Subcutaneous adipose tissue (tissue), 4 donors: Measurements from ENCODE around the gene UTP4. TPM values are rescaled to one million over a fixed set of nuclear protein-coding genes. Genes with fewer than 3 reads are reported as not detected.

Source experiments
- CTCF ChIP-seq: fragments of 450-650 bp; IDR thresholded peaks from one replicate; pipeline ENCODE4 v1.5.1; 2016; ENCODE audit warnings: low read depth, mild to moderate bottlenecking, control low read depth, antibody characterized with exemption, moderate library complexity
- small RNA-seq: library from RNA; depleted of rRNA; stranded (forward); fragments of <200 nt; gene quantifications from one replicate; pipeline ENCODE3, GENCODE V24; 2016
- total RNA-seq, 4 donors: library from RNA; depleted of rRNA; stranded (reverse); fragments of >200 nt; gene quantifications; one replicate each; pipeline ENCODE4 v1.1.0, GENCODE V29; 2016

UTP4 gene
- total RNA-seq, 4 donors from 2014 or later = 21.7 to 52.8 (median 28.8) TPM

DNA sequence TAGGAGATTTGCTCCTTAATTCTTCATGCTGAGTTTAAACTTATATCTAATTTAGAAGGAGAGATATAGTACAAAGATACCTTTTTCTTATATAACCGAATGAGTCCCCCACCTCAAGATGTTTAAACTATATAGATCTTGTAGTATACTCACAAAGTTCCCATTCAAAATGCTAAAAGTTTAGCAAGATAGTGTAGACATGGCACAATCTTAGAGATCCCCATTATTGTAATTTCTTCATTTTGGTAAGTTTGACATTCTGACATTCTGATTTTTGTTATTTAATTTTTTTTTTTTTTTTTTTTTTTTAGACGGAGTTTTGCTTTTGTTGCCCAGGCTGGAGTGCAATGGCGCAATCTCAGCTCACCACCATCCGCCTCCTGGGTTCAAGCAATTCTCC, 77.3 kb downstream of the UTP4 start:
- no peak for TF ChIP-seq CTCF

GRCh38 chr16:69217433-69217832, 85.0 kb downstream of the UTP4 start:
- no peak for TF ChIP-seq CTCF

Small RNA genes lying within 50 kb of the gene (small RNA-seq; reads per million reads assigned to genes)
- gene RF00019 (0.49 reads per million), gene RNU6-22P (not detected)

Other genes with a start within 250 kb of the UTP4 start
- 1 to 10 TPM in 2 of 4 donors, under 1 TPM in 2; 0.34 to 1.6 (median 1.0) TPM for gene HAS3, start 27.0 kb upstream of the UTP4 start, total RNA-seq
- gene CHTF8, start 61 bp upstream of the UTP4 start, total RNA-seq = 10 to 100 TPM; 54.3 to 74.2 (median 65.7) TPM
- 10 to 100 TPM; 29.6 to 64.2 (median 47.1) TPM for gene SNTB2, start 54.5 kb downstream of the UTP4 start, total RNA-seq
- 10 to 100 TPM; 21.4 to 50.1 (median 27.6) TPM for gene VPS4A, start 178.7 kb downstream of the UTP4 start, total RNA-seq
- 10 to 100 TPM in 1 of 4 donors, 1 to 10 TPM in 3; 5.9 to 24.3 (median 8.3) TPM for gene PDF, start 197.9 kb downstream of the UTP4 start, total RNA-seq
- gene COG8, start 206.9 kb downstream of the UTP4 start, total RNA-seq = 10 to 100 TPM; 27.9 to 40.1 (median 37.5) TPM
- gene NIP7, start 207.1 kb downstream of the UTP4 start, total RNA-seq = 10 to 100 TPM in 3 of 4 donors, 1 to 10 TPM in 1; 9.2 to 13.2 (median 11.0) TPM
- 1 to 10 TPM in 1 of 4 donors, under 1 TPM in 1, not detected in 2; 0.88 to 1.3 TPM for gene TMED6, start 219.1 kb downstream of the UTP4 start, total RNA-seq